HUES64 (cell line): ENCODE results near the gene DHTKD1.

ENCODE experiments used
- H3K27ac ChIP-seq: 2 replicates; pipeline ENCODE4 v1.7.0; 2013; ENCODE audit warnings: low read depth, low read length, inconsistent platforms
- H3K27me3 ChIP-seq: 2 replicates; pipeline ENCODE4 v1.6.1; 2013; ENCODE audit warnings: mild to moderate bottlenecking, low read length; ENCODE audit not compliant: insufficient read depth
- H3K36me3 ChIP-seq: 2 replicates; pipeline ENCODE4 v1.6.1; 2013; ENCODE audit warnings: mild to moderate bottlenecking, low read length; ENCODE audit not compliant: insufficient read depth
- H3K4me1 ChIP-seq: 2 replicates; pipeline ENCODE4 v1.6.1; 2013; ENCODE audit warnings: mild to moderate bottlenecking, low read length, moderate library complexity; ENCODE audit not compliant: insufficient read depth
- H3K4me3 ChIP-seq: 2 replicates; pipeline ENCODE4 v1.5.1; 2013; ENCODE audit warnings: mild to moderate bottlenecking, low read length, moderate library complexity
- H3K9ac ChIP-seq: 2 replicates; pipeline ENCODE4 v1.6.1; 2013; ENCODE audit warnings: mild to moderate bottlenecking, low read depth, low read length
- H3K9me3 ChIP-seq: 2 replicates; pipeline ENCODE4 v1.6.1; 2013; ENCODE audit warnings: low read depth, low read length; ENCODE audit not compliant: insufficient read depth
- WGBS: fragments of 150-250, 120-280 bp; methylation state at CpG from one replicate; pipeline ENCODE4 v1.1.7; 2013; ENCODE audit warnings: missing lambda C conversion rate; 5-methylcytosine and 5-hydroxymethylcytosine counted together

Gene DHTKD1

GRCh38 chr10:12109286-12109685 is 40.5 kb downstream of the DHTKD1 start:
- Histone ChIP-seq H3K27ac (no peak overlapping the region), H3K4me1 (no peaks in the 10 kb centered on the region), H3K9me3 (no peaks in the 10 kb centered on the region), H3K36me3 (peaks cover 91% of the 10 kb centered on the region), H3K27me3 (no peaks in the 10 kb centered on the region), H3K4me3 (no peak overlapping the region), H3K9ac (no peak overlapping the region)
- WGBS: 94% methylated on average over 5 of the region's 5 CpGs

- H3K36me3 ChIP-seq: peaks cover 80% of the 10 kb centered on the region
- no peak overlapping the region for H3K9ac ChIP-seq
- H3K4me1 ChIP-seq: no peaks in the 10 kb centered on the region
- no peaks in the 10 kb centered on the region for H3K9me3 ChIP-seq
- no peaks in the 10 kb centered on the region for H3K27me3 ChIP-seq
- no peak overlapping the region for H3K27ac ChIP-seq
- H3K4me3 ChIP-seq: no peak overlapping the region
Measured at GRCh38 chr10:12111528-12111927, 42.8 kb downstream of the DHTKD1 start.

GRCh38 chr10:12113627-12114026 is 44.9 kb downstream of the DHTKD1 start:
- Histone ChIP-seq H3K4me1 (no peaks in the 10 kb centered on the region), H3K27me3 (no peaks in the 10 kb centered on the region), H3K9ac (no peak overlapping the region), H3K4me3 (no peak overlapping the region), H3K36me3 (peaks cover 72% of the 10 kb centered on the region), H3K27ac (no peak overlapping the region), H3K9me3 (no peaks in the 10 kb centered on the region)
- WGBS: 94% methylated on average over 2 of the region's 2 CpGs

GRCh38 chr10:12121673-12122072 is 52.9 kb downstream of the DHTKD1 start:
- Histone ChIP-seq H3K36me3 (peaks cover 47% of the 10 kb centered on the region), H3K9me3 (no peaks in the 10 kb centered on the region), H3K27me3 (no peaks in the 10 kb centered on the region), H3K4me3 (no peak overlapping the region), H3K27ac (no peak overlapping the region), H3K4me1 (no peaks in the 10 kb centered on the region), H3K9ac (no peak overlapping the region)
- 97% methylated on average over 4 of the region's 4 CpGs for WGBS

- WGBS: under 1% methylated on average over 108 of the region's 108 CpGs
- peak within 1 kb of the TSS; percentile 88 for H3K4me3 ChIP-seq
- H3K9me3 ChIP-seq: no peaks in the 10 kb centered on the region
- peak within 1 kb of the TSS; percentile 85 for H3K9ac ChIP-seq
- peaks cover 12% of the 10 kb centered on the region for H3K36me3 ChIP-seq
- H3K27ac ChIP-seq: peak within 1 kb of the TSS; percentile 74
- H3K27me3 ChIP-seq: no peaks in the 10 kb centered on the region
- no peaks in the 10 kb centered on the region for H3K4me1 ChIP-seq
Measured at GRCh38 chr10:12129222-12130111, 60.7 kb downstream of the DHTKD1 start, which contains the start of gene SEC61A2. TSS of gene SEC61A2 (plus strand) at chr10:12129677. CDS start at chr10:12129788, 111 bp downstream.

- Histone ChIP-seq H3K27ac (no peak overlapping the region), H3K4me3 (peak overlapping the region; percentile 88)
Measured at GRCh38 chr10:12130237-12130872, 61.6 kb downstream of the DHTKD1 start.

GRCh38 chr10:12135631-12136030 is 66.9 kb downstream of the DHTKD1 start:
- Histone ChIP-seq H3K27me3 (no peaks in the 10 kb centered on the region), H3K9me3 (no peaks in the 10 kb centered on the region), H3K36me3 (peaks cover 47% of the 10 kb centered on the region), H3K9ac (no peak overlapping the region), H3K4me1 (no peaks in the 10 kb centered on the region), H3K4me3 (no peak overlapping the region), H3K27ac (no peak overlapping the region)
- WGBS: 100% methylated on average over 1 of the region's 3 CpGs

More at GRCh38 chr10:12130237-12130872, 61.6 kb downstream of the DHTKD1 start:
- H3K9me3 ChIP-seq: no peaks in the 10 kb centered on the region
- no peaks in the 10 kb centered on the region for H3K27me3 ChIP-seq
- no peaks in the 10 kb centered on the region for H3K4me1 ChIP-seq
- WGBS: 21% methylated on average over 8 of the region's 11 CpGs
- peak overlapping the region; percentile 78 for H3K9ac ChIP-seq
- peaks cover 16% of the 10 kb centered on the region for H3K36me3 ChIP-seq

GRCh38 chr10:12140038-12140437 is 71.3 kb downstream of the DHTKD1 start:
- Histone ChIP-seq H3K9ac (no peak overlapping the region), H3K9me3 (no peaks in the 10 kb centered on the region), H3K27ac (no peak overlapping the region), H3K4me3 (no peak overlapping the region), H3K36me3 (peaks cover 56% of the 10 kb centered on the region), H3K4me1 (no peaks in the 10 kb centered on the region), H3K27me3 (no peaks in the 10 kb centered on the region)
- 100% methylated on average over 1 of the region's 1 CpG for WGBS

- H3K36me3 ChIP-seq: peaks cover 37% of the 10 kb centered on the region
- 92% methylated on average over 3 of the region's 3 CpGs for WGBS
Measured at GRCh38 chr10:12144538-12144937, 75.8 kb downstream of the DHTKD1 start.

GRCh38 chr10:12150163-12150562 is 81.4 kb downstream of the DHTKD1 start:
- Histone ChIP-seq H3K9me3 (no peaks in the 10 kb centered on the region), H3K27ac (no peak overlapping the region), H3K9ac (no peak overlapping the region), H3K36me3 (peaks cover 28% of the 10 kb centered on the region), H3K27me3 (no peaks in the 10 kb centered on the region), H3K4me1 (no peaks in the 10 kb centered on the region), H3K4me3 (no peak overlapping the region)
- 82% methylated on average over 3 of the region's 4 CpGs for WGBS

More at GRCh38 chr10:12144538-12144937, 75.8 kb downstream of the DHTKD1 start:
- Histone ChIP-seq H3K4me1 (no peaks in the 10 kb centered on the region), H3K9me3 (no peaks in the 10 kb centered on the region), H3K27ac (no peak overlapping the region), H3K9ac (no peak overlapping the region), H3K27me3 (no peaks in the 10 kb centered on the region), H3K4me3 (no peak overlapping the region)

- Histone ChIP-seq H3K36me3 (peaks cover 34% of the 10 kb centered on the region), H3K9me3 (no peaks in the 10 kb centered on the region), H3K9ac (no peak overlapping the region), H3K27ac (no peak overlapping the region), H3K27me3 (no peaks in the 10 kb centered on the region), H3K4me3 (no peak overlapping the region), H3K4me1 (no peaks in the 10 kb centered on the region)
- WGBS: 95% methylated on average over 5 of the region's 6 CpGs
Measured at GRCh38 chr10:12154516-12154915, 85.8 kb downstream of the DHTKD1 start.
